Measurements from ENCODE around the gene ZNF408. TPM values are rescaled to one million over a fixed set of nuclear protein-coding genes. Genes with fewer than 3 reads are reported as not detected.
A peak's percentile ranks its signal among the peaks of the same experiment; 100 is the strongest.

The ZNF408 gene
- total and polyA plus RNA-seq, 2 of the 13 experiments (the other 11 are each of a cell fraction or from before 2014, with no cell fraction given) = 11.2 to 12.5 TPM

- TF ChIP-seq XBP1 (CRISPR knock-in tag; IDR thresholded peaks at IDR 0.05) = peak; percentile 78; the same call in 1 of the 2 replicates
- TF ChIP-seq ZNF121 (CRISPR knock-in tag; IDR thresholded peaks at IDR 0.05) = peak; percentile 80
- TF ChIP-seq ETS1 (CRISPR knock-in tag; IDR thresholded peaks at IDR 0.05) = peak; percentile 47; the same call in 1 of the 2 replicates
- no peak for TF ChIP-seq BATF2 (CRISPR knock-in tag; IDR thresholded peaks at IDR 0.05)
- peak; percentile 61; the same call in 1 of the 2 replicates for TF ChIP-seq ZNF441 (CRISPR knock-in tag; IDR thresholded peaks at IDR 0.05; ENCODE audit: borderline replicate concordance)
- TF ChIP-seq NCOA2 (CRISPR knock-in tag; IDR thresholded peaks at IDR 0.05) = peak; percentile 96
- no peak for TF ChIP-seq MBNL3 (CRISPR knock-in tag; conservative IDR thresholded peaks at IDR 0.05)
- no peak for TF ChIP-seq YY1 (IDR thresholded peaks at IDR 0.05; ENCODE audit: insufficient read depth, insufficient replicate concordance, low read depth, low read length)
- TF ChIP-seq TSC22D2 (CRISPR knock-in tag; IDR thresholded peaks at IDR 0.05; ENCODE audit: borderline replicate concordance) = 0 out of 2 replicates have a peak, but pooled peaks have one; percentile 39
- no peak for TF ChIP-seq ZNF282 (IDR thresholded peaks at IDR 0.05; ENCODE audit: partially characterized antibody)
- no peak; the same call in 1 of the 2 replicates for TF ChIP-seq ZNF709 (CRISPR knock-in tag; IDR thresholded peaks at IDR 0.05)
- no peak for TF ChIP-seq SMYD3 (CRISPR knock-in tag; IDR thresholded peaks at IDR 0.05)
- TF ChIP-seq UBTF (CRISPR knock-in tag; IDR thresholded peaks at IDR 0.05) = peak; percentile 84
- no peak for TF ChIP-seq ZNF672 (CRISPR knock-in tag; IDR thresholded peaks at IDR 0.05)
- TF ChIP-seq ZIK1 (CRISPR knock-in tag; IDR thresholded peaks at IDR 0.05; ENCODE audit: borderline replicate concordance, low read depth) = no peak
- TF ChIP-seq ZNF430 (CRISPR knock-in tag; IDR thresholded peaks at IDR 0.05) = peak; percentile 95
- peak; percentile 61; the same call in 1 of the 2 replicates for TF ChIP-seq ZNF543 (CRISPR knock-in tag; IDR thresholded peaks at IDR 0.05)
- no peak for TF ChIP-seq TCF12 (IDR thresholded peaks at IDR 0.05)
- peak; percentile 86; the same call in 1 of the 2 replicates for TF ChIP-seq TCF12 (CRISPR knock-in tag; IDR thresholded peaks at IDR 0.05)
- TF ChIP-seq ZNF703 (CRISPR knock-in tag; IDR thresholded peaks at IDR 0.05; ENCODE audit: borderline replicate concordance) = no peak
- no peak for TF ChIP-seq NFRKB (IDR thresholded peaks at IDR 0.05)
- TF ChIP-seq ZBTB1 (CRISPR knock-in tag; IDR thresholded peaks at IDR 0.05; ENCODE audit: borderline replicate concordance) = no peak
- TF ChIP-seq IRF1 (CRISPR knock-in tag; IDR thresholded peaks at IDR 0.05; ENCODE audit: low read depth) = no peak
- peak; percentile 80 for TF ChIP-seq IRF2 (CRISPR knock-in tag; IDR thresholded peaks at IDR 0.05)
- TF ChIP-seq PITX1 (CRISPR knock-in tag; IDR thresholded peaks at IDR 0.05) = peak; percentile 93
Observed at GRCh38 chr11:46718155-46719019, 17.6 kb downstream of the ZNF408 start (continued).
